KOPT-K1 (cell line): Measurements from ENCODE around the gene SFXN3.

Experiments
- H3K27ac ChIP-seq: fragments of 200-600 bp; sonication (generic); 2 replicates; pipeline ENCODE4 v1.5.1; 2016; ENCODE audit warnings: antibody characterized with exemption, mild to moderate bottlenecking, low read depth, low read length; ENCODE audit not compliant: poor library complexity, severe bottlenecking
- H3K36me3 ChIP-seq: fragments of 200-600 bp; sonication (generic); 2 replicates; pipeline ENCODE4 v1.5.1; 2017; ENCODE audit warnings: antibody characterized with exemption, mild to moderate bottlenecking, low read length, moderate library complexity; ENCODE audit not compliant: insufficient read depth
- H3K9me3 ChIP-seq: fragments of 200-600 bp; sonication (generic); 2 replicates; pipeline ENCODE4 v1.5.1; 2017; ENCODE audit warnings: antibody characterized with exemption, low read length, mild to moderate bottlenecking; ENCODE audit not compliant: insufficient read depth, poor library complexity, severe bottlenecking

The SFXN3 gene

DNA sequence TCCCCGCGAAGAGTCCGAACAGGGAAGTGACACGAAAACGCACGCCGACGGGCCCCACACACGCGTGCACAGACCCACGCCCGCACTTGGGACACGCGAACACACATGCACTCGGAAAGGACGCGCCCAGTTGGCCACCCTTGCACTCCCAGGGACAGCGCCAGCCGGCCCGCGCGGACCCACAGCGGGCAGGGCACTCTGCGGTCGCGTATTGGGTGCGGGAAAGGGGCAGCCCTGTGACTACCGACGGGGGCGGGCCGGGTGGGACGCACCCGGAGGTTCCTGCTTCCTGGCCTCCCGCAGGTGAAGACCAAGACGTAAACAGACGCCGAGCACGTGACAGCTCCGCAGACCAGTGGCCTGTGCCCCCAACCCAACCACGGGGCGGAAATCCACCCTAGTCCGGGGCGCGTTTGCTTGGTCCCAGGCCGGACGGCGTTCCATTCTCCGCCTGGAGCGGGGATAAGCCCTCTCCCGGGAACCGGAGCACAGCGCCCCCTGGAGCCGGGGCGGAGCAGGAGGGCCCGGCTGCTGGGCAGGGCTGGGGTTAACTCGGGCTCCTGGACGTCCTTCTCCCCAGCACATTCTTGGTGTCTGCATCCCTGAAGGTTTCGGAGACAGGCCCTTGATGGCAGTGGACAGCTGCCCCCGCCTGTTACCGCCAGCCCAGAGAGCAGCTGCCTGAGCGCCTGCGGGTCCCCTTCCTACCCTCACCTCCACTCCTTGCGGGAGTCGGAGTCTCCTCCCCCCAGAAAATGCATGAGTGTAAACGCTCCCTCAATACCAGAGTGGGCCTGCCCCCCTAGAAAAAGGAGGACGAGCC lies 33.5 kb upstream of the SFXN3 start:
- peak overlapping the region; percentile 70 for H3K27ac ChIP-seq

DNA sequence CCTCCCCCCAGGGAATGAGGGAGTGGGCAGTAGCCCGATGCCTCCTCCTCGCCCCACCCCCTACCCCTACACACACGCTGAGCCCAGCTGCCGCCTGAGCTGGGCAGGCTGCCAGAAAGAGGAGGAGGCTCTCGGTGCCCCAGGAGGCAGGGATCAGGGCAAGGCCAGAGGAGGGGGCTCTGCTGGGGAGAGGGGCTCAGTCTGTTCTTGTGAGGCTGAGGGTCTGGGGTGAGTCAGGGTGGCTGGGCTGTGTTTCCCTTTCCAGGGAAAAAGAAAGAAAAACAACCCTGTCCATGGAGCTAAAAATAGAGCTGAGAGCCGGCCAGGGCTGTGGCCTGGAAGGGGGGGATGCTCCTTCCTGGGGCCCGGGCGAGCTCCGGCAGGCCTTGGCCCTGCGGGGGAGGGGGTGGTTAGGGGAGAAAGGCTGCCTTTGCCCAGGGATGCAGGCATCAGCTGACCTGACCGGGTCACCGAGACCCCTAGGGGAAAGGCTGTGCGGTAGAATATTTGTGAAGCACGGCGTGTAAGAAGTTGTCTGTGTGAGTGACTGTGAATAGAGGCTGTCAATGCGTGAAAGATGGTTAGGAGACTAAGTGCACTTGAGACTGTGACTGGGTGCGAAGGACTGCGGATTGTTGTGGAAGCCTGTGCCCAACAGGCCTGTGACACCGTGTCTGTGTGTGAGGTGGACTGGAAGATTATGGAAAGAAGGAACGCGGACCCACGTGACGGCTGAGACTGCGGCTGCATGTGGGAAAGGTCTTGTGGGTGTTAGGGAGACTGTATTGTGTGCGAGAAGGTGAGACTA lies 32.6 kb upstream of the SFXN3 start:
- no peaks in the 10 kb centered on the region for H3K9me3 ChIP-seq
- H3K36me3 ChIP-seq = peaks cover 17% of the 10 kb centered on the region
- H3K27ac ChIP-seq = peak overlapping the region; percentile 70

More for the DNA sequence above, 33.5 kb upstream of the SFXN3 start:
- Histone ChIP-seq H3K36me3 (peaks cover 25% of the 10 kb centered on the region), H3K9me3 (no peaks in the 10 kb centered on the region)

DNA sequence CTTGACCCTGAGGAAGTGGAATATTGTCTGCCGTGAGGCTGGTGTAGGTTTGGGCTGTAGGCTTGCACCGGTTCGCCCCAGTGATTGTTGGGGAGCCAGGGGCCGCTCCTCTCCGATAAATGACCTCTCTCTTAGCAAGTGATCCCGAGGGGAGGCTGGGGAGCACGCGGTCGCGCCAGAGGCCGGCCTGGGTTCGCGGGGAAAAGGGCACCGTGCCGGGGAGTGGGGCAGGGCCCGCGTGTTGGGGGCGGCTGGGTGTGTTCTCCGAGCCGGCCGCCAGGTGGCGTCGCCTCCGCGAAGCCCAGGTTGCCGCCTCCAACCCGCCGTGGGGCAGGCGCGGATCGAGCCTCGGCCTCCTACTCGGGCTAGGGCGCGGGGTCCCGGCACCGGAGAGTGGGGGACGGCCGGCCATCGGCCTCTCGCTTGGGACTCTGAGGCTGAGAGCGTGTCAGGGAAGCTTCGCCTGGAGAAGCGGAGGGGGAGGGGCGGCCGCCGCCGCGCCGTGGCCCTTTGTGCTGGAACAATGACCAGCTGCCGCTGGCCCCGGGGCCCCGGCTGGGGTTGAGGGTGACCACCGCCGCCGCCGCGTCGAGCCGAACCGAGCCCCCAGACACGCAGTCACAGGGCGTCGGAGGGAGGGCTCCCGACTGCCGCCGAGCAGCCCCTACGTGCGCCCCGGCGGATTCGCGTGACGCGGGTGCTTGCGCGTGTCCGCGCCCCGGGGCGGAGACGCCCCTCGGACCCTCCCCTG lies 31.9 kb upstream of the SFXN3 start:
- Histone ChIP-seq H3K36me3 (peaks cover 9% of the 10 kb centered on the region), H3K9me3 (no peaks in the 10 kb centered on the region), H3K27ac (peak overlapping the region; percentile 33)

DNA sequence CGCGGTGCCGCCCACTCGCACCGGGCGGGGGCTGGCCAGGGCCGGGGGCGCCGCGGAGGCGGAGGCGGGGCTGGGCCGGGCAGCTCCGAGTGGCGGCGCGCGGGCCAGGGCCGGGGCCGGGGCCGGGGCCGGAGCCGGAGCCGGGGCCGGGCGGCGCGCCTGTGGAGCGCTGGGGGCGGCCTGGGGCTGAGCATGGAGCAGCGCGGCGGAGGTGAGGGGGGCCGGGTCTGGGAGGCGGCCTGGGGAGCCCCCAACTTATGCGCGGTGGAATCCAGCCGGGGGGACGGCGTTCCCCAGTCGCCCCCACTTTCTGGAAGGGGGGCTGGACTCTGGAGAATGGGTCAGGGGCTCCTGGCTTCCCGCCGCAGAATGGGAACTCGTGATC lies 31.3 kb upstream of the SFXN3 start, which contains the start of gene LZTS2:
Gene LZTS2, plus strand, starts transcription at position 67 of the 385 bp plus-strand sequence. CDS start 2,731 bp downstream, outside the sequence.
- Histone ChIP-seq H3K27ac (peak within 1 kb of the TSS; percentile 33), H3K36me3 (peaks cover 3% of the 10 kb centered on the region), H3K9me3 (no peaks in the 10 kb centered on the region)

DNA sequence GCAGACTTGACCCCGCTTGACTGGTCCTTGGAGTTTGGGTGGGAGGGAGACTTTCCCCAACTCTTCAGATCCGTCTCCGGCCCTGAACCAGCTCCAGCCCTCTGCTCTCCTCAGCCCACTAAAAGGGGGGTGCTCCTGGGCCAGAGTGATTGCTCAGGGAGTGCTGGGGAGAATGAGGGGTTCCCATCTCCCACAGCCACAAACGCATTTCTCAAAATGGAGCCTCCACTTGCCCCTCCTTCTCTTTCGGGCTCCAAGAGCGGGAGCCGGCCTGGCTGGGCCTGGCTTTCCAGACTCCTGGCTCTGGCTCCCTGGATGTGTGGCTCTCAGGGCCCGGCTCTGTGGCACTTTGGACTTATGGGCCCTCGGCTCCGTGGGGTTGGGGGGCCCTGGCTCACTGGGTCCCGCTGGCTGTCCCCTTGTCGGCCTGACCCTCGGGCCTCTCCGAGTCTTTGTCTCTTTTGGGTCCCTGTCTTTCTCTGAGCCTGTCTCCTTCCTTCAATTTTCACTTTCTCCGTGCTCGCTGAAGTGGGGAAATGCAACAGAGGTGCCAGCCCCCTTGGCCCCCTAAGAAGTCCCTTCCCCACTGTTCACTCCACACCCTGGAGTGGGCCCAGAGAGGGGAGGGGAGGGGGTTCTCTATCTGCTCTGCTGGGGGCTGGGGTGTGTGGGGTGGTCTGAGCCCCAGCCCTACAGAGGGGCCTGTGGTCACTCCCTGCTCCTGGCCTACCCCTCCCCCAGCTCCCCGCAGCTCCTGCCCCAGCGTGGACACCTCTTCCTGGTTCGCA lies 30.7 kb upstream of the SFXN3 start:
- Histone ChIP-seq H3K27ac (no peak overlapping the region), H3K9me3 (no peaks in the 10 kb centered on the region), H3K36me3 (no peaks in the 10 kb centered on the region)

GRCh38 chr10:101000915-101001658 lies 29.9 kb upstream of the SFXN3 start:
- Histone ChIP-seq H3K27ac (no peak overlapping the region), H3K36me3 (no peaks in the 10 kb centered on the region), H3K9me3 (no peaks in the 10 kb centered on the region)

- H3K9me3 ChIP-seq = no peaks in the 10 kb centered on the region
- H3K36me3 ChIP-seq = no peaks in the 10 kb centered on the region
- H3K27ac ChIP-seq = no peak overlapping the region
Measured at GRCh38 chr10:101001659-101002035, 29.4 kb upstream of the SFXN3 start.

- Histone ChIP-seq H3K36me3 (no peaks in the 10 kb centered on the region), H3K9me3 (no peaks in the 10 kb centered on the region)
Measured at GRCh38 chr10:101002456-101002855, 28.6 kb upstream of the SFXN3 start.

GRCh38 chr10:101003639-101004206 lies 27.3 kb upstream of the SFXN3 start:
- Histone ChIP-seq H3K27ac (no peak overlapping the region), H3K9me3 (no peaks in the 10 kb centered on the region), H3K36me3 (no peaks in the 10 kb centered on the region)

More at GRCh38 chr10:101002456-101002855, 28.6 kb upstream of the SFXN3 start:
- no peak overlapping the region for H3K27ac ChIP-seq

DNA sequence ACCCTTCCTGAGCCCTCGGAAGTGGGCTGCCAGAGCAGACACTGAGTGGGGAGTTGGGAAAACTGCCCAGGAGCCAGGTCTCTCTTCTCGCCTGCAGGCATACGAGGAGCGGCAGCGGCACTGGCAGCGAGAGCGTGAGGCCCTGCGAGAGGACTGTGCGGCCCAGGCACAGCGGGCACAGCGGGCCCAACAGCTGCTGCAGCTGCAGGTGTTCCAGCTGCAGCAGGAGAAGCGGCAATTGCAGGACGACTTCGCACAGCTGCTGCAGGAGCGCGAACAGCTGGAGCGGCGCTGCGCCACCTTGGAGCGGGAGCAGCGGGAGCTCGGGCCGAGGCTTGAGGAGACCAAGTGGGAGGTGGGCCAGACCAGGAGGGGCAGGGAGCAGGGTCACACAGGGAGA lies 25.7 kb upstream of the SFXN3 start:
- no peaks in the 10 kb centered on the region for H3K36me3 ChIP-seq
- no peaks in the 10 kb centered on the region for H3K9me3 ChIP-seq
- no peak overlapping the region for H3K27ac ChIP-seq

- Histone ChIP-seq H3K36me3 (no peaks in the 10 kb centered on the region), H3K9me3 (no peaks in the 10 kb centered on the region), H3K27ac (no peak overlapping the region)
Measured at GRCh38 chr10:101005869-101006567, 25.0 kb upstream of the SFXN3 start.

DNA sequence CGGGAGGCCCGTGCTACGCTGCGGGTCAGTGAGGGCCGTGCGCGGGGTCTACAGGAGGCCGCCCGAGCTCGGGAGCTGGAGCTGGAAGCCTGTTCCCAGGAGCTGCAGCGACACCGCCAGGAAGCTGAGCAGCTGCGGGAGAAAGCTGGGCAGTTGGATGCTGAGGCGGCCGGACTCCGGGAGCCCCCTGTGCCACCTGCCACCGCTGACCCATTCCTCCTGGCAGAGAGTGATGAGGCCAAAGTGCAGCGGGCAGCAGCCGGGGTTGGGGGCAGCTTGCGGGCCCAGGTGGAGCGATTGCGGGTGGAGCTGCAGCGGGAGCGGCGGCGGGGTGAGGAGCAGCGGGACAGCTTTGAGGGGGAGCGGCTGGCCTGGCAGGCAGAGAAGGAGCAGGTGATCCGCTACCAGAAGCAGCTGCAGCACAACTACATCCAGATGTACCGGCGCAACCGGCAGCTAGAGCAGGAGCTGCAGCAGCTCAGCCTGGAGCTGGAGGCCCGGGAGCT lies 24.4 kb upstream of the SFXN3 start:
- no peak overlapping the region for H3K27ac ChIP-seq
- no peaks in the 10 kb centered on the region for H3K9me3 ChIP-seq
- H3K36me3 ChIP-seq = no peaks in the 10 kb centered on the region

DNA sequence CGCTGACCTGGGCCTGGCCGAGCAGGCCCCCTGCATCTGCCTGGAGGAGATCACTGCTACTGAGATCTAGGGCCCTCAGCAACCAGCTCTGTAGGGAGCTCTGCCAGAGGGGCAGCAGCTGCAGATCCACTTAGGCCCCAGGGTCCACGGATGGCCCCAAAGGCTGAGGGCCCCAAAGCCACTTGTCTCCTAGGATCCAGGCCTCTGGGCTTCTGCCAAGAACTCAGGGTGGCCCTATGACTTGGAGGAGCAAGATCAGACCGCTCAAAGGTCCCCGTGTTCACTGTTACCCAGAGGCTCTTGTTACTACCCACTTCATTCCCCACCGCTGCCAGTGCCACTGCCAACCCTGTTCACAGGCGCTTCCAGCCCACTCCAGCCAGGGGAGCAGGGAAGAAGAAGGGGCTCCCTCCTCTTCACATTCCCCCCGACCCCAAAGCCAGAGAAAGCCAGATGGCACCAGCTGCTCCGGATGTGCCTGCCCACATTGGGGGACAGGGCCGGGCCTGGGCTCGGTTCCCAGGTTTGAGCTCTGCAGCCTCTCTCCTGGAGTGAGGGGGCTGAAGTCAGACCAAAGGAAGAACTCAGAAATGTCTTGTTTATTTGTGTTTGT lies 23.8 kb upstream of the SFXN3 start:
- Histone ChIP-seq H3K9me3 (no peaks in the 10 kb centered on the region), H3K36me3 (no peaks in the 10 kb centered on the region), H3K27ac (peak overlapping the region; percentile 28)
